Measurements from ENCODE around the gene XYLB.
"Not testable (repeated sequence)": the region's sequence is repeated elsewhere in the genome, so short reads cannot be mapped to it uniquely, and the experiment has no call there.

Gene XYLB

DNA sequence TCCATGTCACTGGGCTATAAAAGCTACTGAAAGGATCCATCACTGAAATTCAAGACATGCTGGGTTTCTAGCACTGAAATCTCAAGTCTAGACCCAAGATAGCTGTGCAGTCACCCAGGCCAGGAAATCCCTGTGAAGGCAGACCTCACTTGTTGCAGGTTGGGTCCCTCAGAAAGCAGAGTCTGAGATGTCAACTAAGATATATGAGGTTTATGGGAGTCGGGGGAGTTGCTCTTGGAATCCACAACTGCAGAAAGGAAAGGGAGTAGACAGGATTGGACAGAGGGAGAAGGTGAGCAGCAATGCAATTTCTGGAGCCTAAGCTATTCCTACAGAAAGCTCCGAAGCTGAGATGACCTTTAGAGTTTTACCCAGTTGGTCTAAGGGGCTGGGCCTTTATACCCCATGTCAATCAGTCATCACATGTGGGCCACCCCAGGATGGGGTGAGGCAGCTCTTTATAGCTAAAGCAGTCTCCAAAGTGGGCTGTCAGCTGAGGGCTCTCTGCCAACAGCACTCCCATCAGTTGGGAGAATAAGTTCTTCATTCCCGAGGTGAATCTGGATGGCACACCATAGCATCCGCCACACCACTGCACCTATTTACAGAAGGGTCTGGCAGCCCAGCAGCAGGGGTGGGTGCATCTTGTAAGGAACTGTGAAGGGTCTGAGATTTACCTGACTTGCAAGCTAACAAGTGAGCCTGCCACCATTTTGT is 54.8 kb downstream of the XYLB start:
- Histone ChIP-seq H3K27me3 (ENCODE audit: insufficient read depth, low read length) (no peaks in the 10 kb centered on the region), H3K4me3 (ENCODE audit: low read length) (no peak overlapping the region), H3K9me3 (ENCODE audit: insufficient read depth, low read depth, low read length) (peaks cover 21% of the 10 kb centered on the region), H3K36me3 (ENCODE audit: insufficient read depth, low read length) (peaks cover 32% of the 10 kb centered on the region), H3K27ac (ENCODE audit: low read depth, low read length) (no peak overlapping the region), H3K9ac (ENCODE audit: low read depth, low read length) (no peak overlapping the region), H3K4me1 (ENCODE audit: insufficient read depth, low read length) (no peaks in the 10 kb centered on the region)
- WGBS: 93% methylated on average over 4 of the region's 4 CpGs

DNA sequence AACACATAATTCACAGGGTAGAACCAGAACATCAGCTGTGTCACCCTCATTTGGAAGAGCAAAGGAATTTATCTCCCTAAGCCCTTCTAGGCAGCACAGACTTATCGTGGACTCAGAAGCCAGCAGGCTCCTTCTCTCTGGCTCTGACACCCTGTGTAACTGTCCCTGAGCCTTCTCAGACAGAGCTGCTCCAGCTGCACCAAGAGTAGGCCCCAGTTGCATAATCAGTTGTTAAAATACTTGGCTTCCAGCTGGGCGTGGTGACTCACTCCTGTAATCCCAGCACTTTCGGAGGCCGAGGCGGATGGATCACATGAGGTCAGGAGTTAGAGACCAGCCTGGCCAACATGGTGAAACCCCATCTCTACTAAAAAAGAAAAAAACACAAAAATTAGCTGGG is 57.7 kb downstream of the XYLB start:
- no peaks in the 10 kb centered on the region for H3K4me1 ChIP-seq (ENCODE audit: insufficient read depth, low read length)
- H3K36me3 ChIP-seq (ENCODE audit: insufficient read depth, low read length): peaks cover 32% of the 10 kb centered on the region
- no peaks in the 10 kb centered on the region for H3K27me3 ChIP-seq (ENCODE audit: insufficient read depth, low read length)
- peaks cover 21% of the 10 kb centered on the region for H3K9me3 ChIP-seq (ENCODE audit: insufficient read depth, low read depth, low read length)
- WGBS: 85% methylated on average over 5 of the region's 5 CpGs
- no peak overlapping the region for H3K4me3 ChIP-seq (ENCODE audit: low read length)
- H3K27ac ChIP-seq (ENCODE audit: low read depth, low read length): no peak overlapping the region
- no peak overlapping the region for H3K9ac ChIP-seq (ENCODE audit: low read depth, low read length)

DNA sequence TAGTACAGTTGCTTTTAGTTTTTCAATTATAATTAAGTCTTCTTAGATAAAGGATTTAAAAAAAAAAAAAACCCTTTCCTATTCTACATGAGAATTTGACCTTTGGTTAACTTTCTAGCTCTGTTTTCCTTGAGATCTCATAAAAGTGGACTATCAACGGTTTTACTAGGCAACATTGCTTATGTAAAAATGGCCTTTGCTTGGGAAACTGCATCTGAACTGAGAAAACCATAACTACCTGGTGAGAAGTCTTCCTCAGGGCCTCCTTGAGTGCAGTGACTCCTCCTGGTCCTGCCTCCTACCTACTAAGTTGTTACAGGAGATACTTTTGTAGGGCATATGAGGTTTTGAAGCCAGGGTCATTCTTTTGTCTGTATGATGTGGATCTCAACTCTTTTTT is 65.0 kb downstream of the XYLB start:
- Histone ChIP-seq H3K9ac (ENCODE audit: low read depth, low read length) (no peak overlapping the region), H3K4me1 (ENCODE audit: insufficient read depth, low read length) (no peaks in the 10 kb centered on the region), H3K4me3 (ENCODE audit: low read length) (no peak overlapping the region), H3K27me3 (ENCODE audit: insufficient read depth, low read length) (no peaks in the 10 kb centered on the region), H3K9me3 (ENCODE audit: insufficient read depth, low read depth, low read length) (no peaks in the 10 kb centered on the region), H3K27ac (ENCODE audit: low read depth, low read length) (no peak overlapping the region), H3K36me3 (ENCODE audit: insufficient read depth, low read length) (no peaks in the 10 kb centered on the region)
- WGBS: 90% methylated on average over 1 of the region's 1 CpG

DNA sequence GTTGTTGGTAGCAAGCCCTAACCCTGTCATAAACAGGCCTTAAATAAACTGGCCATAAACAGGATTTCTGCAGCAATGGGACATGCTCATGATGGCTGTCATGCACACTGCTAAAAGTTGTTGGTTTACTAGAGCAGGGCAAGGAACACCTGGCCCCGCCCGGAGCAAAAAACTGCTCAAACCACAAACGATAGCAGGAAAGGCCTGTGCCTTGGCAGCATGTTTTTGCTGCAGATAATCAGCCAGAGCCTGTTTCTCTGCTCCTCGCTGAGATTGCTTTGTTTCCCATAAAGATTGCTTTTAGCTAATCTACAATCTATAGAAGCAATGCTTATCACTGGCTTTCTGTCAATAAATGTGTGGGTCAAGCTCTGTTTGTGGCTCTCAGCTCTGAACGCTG is 74.2 kb downstream of the XYLB start:
- not testable (repeated sequence) for H3K27me3 ChIP-seq (ENCODE audit: insufficient read depth, low read length); H3K27ac ChIP-seq (ENCODE audit: low read depth, low read length); H3K9ac ChIP-seq (ENCODE audit: low read depth, low read length); H3K9me3 ChIP-seq (ENCODE audit: insufficient read depth, low read depth, low read length); H3K4me3 ChIP-seq (ENCODE audit: low read length); H3K36me3 ChIP-seq (ENCODE audit: insufficient read depth, low read length)
- peaks cover 17% of the 10 kb centered on the region for H3K4me1 ChIP-seq (ENCODE audit: insufficient read depth, low read length)
- WGBS: 90% methylated on average over 5 of the region's 5 CpGs

DNA sequence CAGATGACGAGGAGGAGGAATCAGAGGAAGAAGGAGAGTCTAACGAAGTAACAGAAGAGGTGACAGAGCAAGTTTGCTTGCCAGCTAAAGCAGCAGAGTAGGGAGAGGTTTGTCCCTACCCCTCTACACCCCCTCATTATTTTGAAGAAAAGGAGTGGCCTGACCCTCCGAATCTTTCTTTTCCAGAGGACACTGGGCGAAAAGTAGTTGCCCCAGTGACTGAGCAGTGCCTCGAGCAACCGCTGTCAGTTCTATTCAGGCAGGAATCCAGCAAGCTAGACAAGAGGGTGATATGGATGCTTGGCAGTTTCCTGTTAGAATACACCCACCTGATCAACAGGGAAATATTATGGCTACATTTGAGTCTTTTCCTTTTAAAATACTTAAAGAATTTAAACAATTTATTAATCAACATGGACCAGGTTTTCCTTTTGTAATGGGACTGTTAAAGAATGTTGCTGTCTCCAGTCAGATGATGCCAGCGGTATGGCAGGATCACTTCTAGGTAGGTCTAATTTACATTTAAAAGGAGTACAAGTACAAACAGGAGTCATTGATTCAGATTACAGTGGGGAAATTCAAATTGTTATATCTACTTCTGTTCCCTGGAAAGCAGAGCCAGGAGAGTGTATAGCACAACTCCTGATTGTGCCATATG is 75.2 kb downstream of the XYLB start:
- peaks cover 17% of the 10 kb centered on the region for H3K4me1 ChIP-seq (ENCODE audit: insufficient read depth, low read length)
- no peak overlapping the region for H3K9ac ChIP-seq (ENCODE audit: low read depth, low read length)
- no peaks in the 10 kb centered on the region for H3K27me3 ChIP-seq (ENCODE audit: insufficient read depth, low read length)
- H3K9me3 ChIP-seq (ENCODE audit: insufficient read depth, low read depth, low read length): no peaks in the 10 kb centered on the region
- peak overlapping the region; percentile 60; the same call in 1 of the 2 replicates for H3K27ac ChIP-seq (ENCODE audit: low read depth, low read length)
- H3K36me3 ChIP-seq (ENCODE audit: insufficient read depth, low read length): no peaks in the 10 kb centered on the region
- 60% methylated on average over 7 of the region's 7 CpGs for WGBS
- no peak overlapping the region for H3K4me3 ChIP-seq (ENCODE audit: low read length)

DNA sequence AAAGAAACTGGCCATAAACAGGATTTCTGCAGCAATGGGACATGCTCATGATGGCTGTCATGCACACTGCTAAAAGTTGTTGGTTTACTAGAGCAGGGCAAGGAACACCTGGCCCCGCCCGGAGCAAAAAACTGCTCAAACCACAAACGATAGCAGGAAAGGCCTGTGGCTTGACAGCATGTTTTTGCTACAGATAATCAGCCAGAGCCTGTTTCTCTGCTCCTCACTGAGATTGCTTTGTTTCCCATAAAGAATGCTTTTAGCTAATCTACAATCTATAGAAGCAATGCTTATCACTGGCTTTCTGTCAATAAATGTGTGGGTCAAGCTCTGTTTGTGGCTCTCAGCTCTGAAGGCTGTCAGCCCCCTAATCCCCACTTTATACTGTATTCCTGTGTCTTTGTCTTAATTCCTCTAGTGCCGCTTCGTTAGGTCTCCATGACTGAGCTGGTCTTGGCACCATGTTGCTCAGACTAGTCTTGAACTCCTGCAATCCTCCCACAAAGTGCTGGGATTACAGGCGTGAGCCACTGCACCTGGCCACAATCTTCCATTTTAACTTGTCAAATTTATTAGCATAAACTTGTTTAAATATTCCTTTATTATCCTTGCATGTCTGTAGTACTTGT is 80.3 kb downstream of the XYLB start:
- not testable (repeated sequence) for H3K9ac ChIP-seq (ENCODE audit: low read depth, low read length); H3K4me1 ChIP-seq (ENCODE audit: insufficient read depth, low read length); H3K4me3 ChIP-seq (ENCODE audit: low read length); H3K27ac ChIP-seq (ENCODE audit: low read depth, low read length); H3K36me3 ChIP-seq (ENCODE audit: insufficient read depth, low read length); H3K27me3 ChIP-seq (ENCODE audit: insufficient read depth, low read length)
- WGBS: 86% methylated on average over 6 of the region's 6 CpGs
- H3K9me3 ChIP-seq (ENCODE audit: insufficient read depth, low read depth, low read length): peaks cover 10% of the 10 kb centered on the region

DNA sequence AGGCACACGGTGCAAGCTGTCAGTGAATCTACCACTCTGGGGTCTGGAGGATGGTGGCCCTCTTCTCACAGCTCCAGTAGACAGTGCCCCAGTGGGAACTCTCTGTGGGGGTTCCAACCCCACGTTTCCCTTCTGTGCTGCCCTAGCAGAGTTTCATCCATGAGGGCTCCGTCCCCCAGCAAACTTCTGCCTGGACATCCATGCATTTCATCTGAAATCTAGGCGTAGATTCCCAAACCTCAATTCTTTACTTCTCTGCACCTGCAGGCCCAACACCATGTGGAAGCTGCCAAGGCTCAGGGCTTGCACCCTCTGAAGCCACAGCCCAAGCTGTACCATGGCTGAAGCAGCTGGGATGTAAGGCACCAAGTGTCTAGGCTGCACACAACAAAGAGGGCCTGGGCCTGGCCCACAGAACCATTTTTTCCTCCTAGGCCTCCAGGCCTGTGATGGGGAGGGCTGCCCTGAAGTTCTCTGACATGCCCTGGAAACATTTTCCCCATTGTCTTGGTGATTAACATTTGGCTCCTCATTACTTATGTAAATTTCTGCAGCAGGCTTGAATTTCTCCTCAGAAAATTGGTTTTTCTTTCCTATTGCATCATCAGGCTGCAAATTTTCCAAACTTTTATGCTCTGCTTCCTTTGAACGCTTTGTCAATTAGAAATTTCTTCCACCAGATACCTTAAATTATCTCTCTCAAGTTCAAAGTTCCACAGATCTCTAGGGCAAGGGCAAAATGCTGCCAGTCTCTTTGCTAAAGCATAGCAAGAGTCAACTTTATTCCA is 86.5 kb downstream of the XYLB start:
- H3K4me1 ChIP-seq (ENCODE audit: insufficient read depth, low read length); H3K4me3 ChIP-seq (ENCODE audit: low read length); H3K9ac ChIP-seq (ENCODE audit: low read depth, low read length); H3K36me3 ChIP-seq (ENCODE audit: insufficient read depth, low read length); H3K27me3 ChIP-seq (ENCODE audit: insufficient read depth, low read length); H3K27ac ChIP-seq (ENCODE audit: low read depth, low read length): not testable (repeated sequence)
- H3K9me3 ChIP-seq (ENCODE audit: insufficient read depth, low read depth, low read length): peaks cover 62% of the 10 kb centered on the region
- whole genome bisulfite sequencing: 92% methylated on average over 5 of the region's 5 CpGs

DNA sequence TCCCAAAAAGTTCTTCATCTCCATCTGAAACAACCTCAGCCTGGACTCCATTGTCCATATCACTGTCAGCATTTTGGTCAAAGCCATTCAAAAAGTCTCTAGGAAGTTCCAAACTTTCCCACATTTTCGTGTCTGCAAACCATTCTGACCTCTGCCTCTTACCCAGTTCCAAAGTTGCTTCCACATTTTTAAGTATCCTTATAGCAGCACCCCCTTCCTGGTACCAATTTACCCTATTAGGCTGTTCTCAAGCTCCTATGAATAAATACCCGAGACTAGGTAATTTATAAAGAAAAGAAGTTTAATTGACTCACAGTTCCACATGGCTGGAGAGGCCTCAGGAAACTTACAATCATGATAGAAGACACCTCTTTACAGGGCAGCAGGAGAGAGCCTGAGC is 87.1 kb downstream of the XYLB start:
- not testable (repeated sequence) for H3K9ac ChIP-seq (ENCODE audit: low read depth, low read length); H3K4me3 ChIP-seq (ENCODE audit: low read length); H3K36me3 ChIP-seq (ENCODE audit: insufficient read depth, low read length); H3K27ac ChIP-seq (ENCODE audit: low read depth, low read length); H3K4me1 ChIP-seq (ENCODE audit: insufficient read depth, low read length); H3K27me3 ChIP-seq (ENCODE audit: insufficient read depth, low read length)
- H3K9me3 ChIP-seq (ENCODE audit: insufficient read depth, low read depth, low read length): peaks cover 68% of the 10 kb centered on the region
- 84% methylated on average over 2 of the region's 2 CpGs for WGBS

DNA sequence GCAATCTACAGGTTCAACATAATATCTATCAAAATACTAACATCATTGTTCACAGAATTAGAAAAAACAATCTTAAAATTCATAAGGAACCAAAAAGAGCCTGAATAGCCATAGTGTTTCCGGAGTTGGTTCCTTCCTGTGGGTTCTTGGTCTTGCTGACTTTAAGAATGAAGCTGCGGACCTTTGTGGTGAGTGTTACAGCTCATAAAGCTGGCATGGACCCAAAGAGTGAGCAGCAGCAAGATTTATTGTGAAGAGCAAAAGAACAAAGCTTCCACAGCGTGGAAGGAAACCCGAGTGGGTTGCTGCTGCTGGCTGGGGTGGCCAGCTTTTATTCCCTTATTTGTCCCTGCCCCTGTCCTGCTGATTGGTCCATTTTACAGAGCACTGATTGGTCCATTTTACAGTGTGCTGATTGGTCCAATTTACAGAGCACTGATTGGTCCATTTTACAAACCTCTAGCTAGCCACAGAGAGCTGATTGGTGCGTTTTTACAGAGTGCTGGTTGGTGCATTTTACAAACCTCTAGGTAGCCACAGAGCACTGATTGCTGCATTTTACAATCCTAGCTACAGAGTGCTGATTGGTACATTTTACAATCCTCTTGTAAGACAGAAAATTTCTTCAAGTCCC is 92.0 kb downstream of the XYLB start:
- H3K4me3 ChIP-seq (ENCODE audit: low read length); H3K9ac ChIP-seq (ENCODE audit: low read depth, low read length); H3K36me3 ChIP-seq (ENCODE audit: insufficient read depth, low read length); H3K27ac ChIP-seq (ENCODE audit: low read depth, low read length); H3K27me3 ChIP-seq (ENCODE audit: insufficient read depth, low read length); H3K4me1 ChIP-seq (ENCODE audit: insufficient read depth, low read length): not testable (repeated sequence)
- 96% methylated on average over 5 of the region's 5 CpGs for WGBS
- peaks cover 48% of the 10 kb centered on the region for H3K9me3 ChIP-seq (ENCODE audit: insufficient read depth, low read depth, low read length)

DNA sequence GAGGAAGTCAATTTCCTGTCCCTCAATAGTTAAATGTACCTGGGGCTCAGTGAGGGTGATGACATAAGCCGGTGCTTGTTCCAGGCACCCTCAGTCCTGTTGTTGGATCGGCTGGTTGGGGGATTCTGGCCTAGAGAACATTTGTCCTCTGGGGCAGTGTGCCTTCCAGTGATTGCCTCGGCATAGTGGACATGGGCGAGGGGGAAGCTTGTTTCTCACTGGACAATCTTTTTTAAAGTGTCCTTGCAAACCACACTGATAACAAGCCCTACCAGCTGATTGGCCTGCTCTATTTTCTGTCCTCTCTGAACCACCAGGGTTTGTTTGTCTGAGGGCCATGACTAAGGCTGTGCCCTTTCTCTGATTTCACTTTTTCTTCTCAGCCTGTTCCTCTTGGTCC is 96.6 kb downstream of the XYLB start:
- H3K9ac ChIP-seq (ENCODE audit: low read depth, low read length); H3K4me3 ChIP-seq (ENCODE audit: low read length); H3K36me3 ChIP-seq (ENCODE audit: insufficient read depth, low read length); H3K4me1 ChIP-seq (ENCODE audit: insufficient read depth, low read length); H3K27ac ChIP-seq (ENCODE audit: low read depth, low read length); H3K27me3 ChIP-seq (ENCODE audit: insufficient read depth, low read length): not testable (repeated sequence)
- 77% methylated on average over 4 of the region's 4 CpGs for WGBS
- H3K9me3 ChIP-seq (ENCODE audit: insufficient read depth, low read depth, low read length): peaks cover 11% of the 10 kb centered on the region
